Keratinocyte (primary cell): ENCODE measurements around the gene ASRGL1. TPM values are rescaled to one million over a fixed set of nuclear protein-coding genes. Genes with fewer than 3 reads are reported as not detected.

Experiments used
- DNase-seq: peaks from one replicate; pipeline ENCODE4 v3.0.0-alpha.2; 2011; ENCODE audit warnings: low read depth, missing footprints, low spot score
- FAIRE-seq: peaks from 2 replicates; lab custom pipeline; 2011; peaks lifted over from hg19 to GRCh38; lab: Jason Lieb, UNC
- H2AFZ ChIP-seq: 2 replicates; pipeline ENCODE4 v1.6.0; 2012; ENCODE audit warnings: low read length, control low read depth, inconsistent platforms; ENCODE audit not compliant: control insufficient read depth
- H3K27ac ChIP-seq: 2 replicates; pipeline ENCODE4 v1.5.1; 2011; ENCODE audit warnings: low read length; ENCODE audit not compliant: control insufficient read depth, insufficient read depth
- H3K27me3 ChIP-seq: 3 replicates; pipeline ENCODE4 v1.6.0; 2011; ENCODE audit warnings: low read length; ENCODE audit not compliant: control insufficient read depth, insufficient read depth; ENCODE audit errors: extremely low read depth
- H3K36me3 ChIP-seq, 2 experiments: 2 replicates in 1 of 2; 3 replicates in 1 of 2; pipeline ENCODE4 v1.5.1; 2011; ENCODE audit warnings: low read length in 2 of 2, mild to moderate bottlenecking in 1 of 2; ENCODE audit not compliant: control insufficient read depth in 2 of 2, insufficient read depth in 2 of 2; ENCODE audit errors: extremely low read depth in 1 of 2
- H3K4me1 ChIP-seq: 3 replicates; pipeline ENCODE4 v1.5.1; 2011; ENCODE audit warnings: low read length; ENCODE audit not compliant: control insufficient read depth, insufficient read depth; ENCODE audit errors: extremely low read depth
- H3K4me2 ChIP-seq: 3 replicates; pipeline ENCODE4 v1.6.0; 2011; ENCODE audit warnings: low read depth, low read length; ENCODE audit not compliant: control insufficient read depth, insufficient read depth; ENCODE audit errors: extremely low read depth
- H3K4me3 ChIP-seq, 3 experiments: fragments of 200-600 bp in 1 of 3; sonication (generic) in 1 of 3; 2 replicates in 2 of 3; 3 replicates in 1 of 3; pipeline ENCODE4 v1.5.1; 2011 to 2016; ENCODE audit warnings: low read length in 3 of 3, mild to moderate bottlenecking in 3 of 3, control low read depth in 2 of 3, inconsistent platforms in 1 of 3, low read depth in 1 of 3, mixed read lengths in 1 of 3, mixed run types in 1 of 3, moderate library complexity in 1 of 3; ENCODE audit not compliant: control insufficient read depth in 2 of 3, insufficient read depth in 2 of 3; ENCODE audit errors: extremely low read depth in 1 of 3
- H3K79me2 ChIP-seq: 2 replicates; pipeline ENCODE4 v1.6.0; 2012; ENCODE audit warnings: low read length; ENCODE audit not compliant: control insufficient read depth, insufficient read depth
- H3K9ac ChIP-seq: 3 replicates; pipeline ENCODE4 v1.6.0; 2011; ENCODE audit warnings: low read length; ENCODE audit not compliant: control insufficient read depth, insufficient read depth; ENCODE audit errors: extremely low read depth
- H3K9me1 ChIP-seq: 3 replicates; pipeline ENCODE4 v1.6.0; 2011; ENCODE audit warnings: low read length; ENCODE audit not compliant: control insufficient read depth, insufficient read depth; ENCODE audit errors: extremely low read depth
- H3K9me3 ChIP-seq: 2 replicates; pipeline ENCODE4 v1.5.1; 2012; ENCODE audit warnings: low read depth, low read length; ENCODE audit not compliant: control insufficient read depth
- H4K20me1 ChIP-seq: 3 replicates; pipeline ENCODE4 v1.6.0; 2011; ENCODE audit warnings: low read length; ENCODE audit not compliant: control insufficient read depth, insufficient read depth; ENCODE audit errors: extremely low read depth
- CTCF ChIP-seq, 3 experiments: IDR thresholded peaks in 1 of 3; conservative IDR thresholded peaks in 1 of 3; optimal IDR thresholded peaks in 1 of 3; 2 replicates in 2 of 3; 3 replicates in 1 of 3; pipeline versions ENCODE3 to v1.5.1; 2011; ENCODE audit warnings: low read length in 3 of 3, mild to moderate bottlenecking in 3 of 3, moderate library complexity in 2 of 3, control low read depth in 1 of 3, inconsistent platforms in 1 of 3; ENCODE audit not compliant: insufficient read depth in 2 of 3; ENCODE audit errors: extremely low read depth in 1 of 3
- EZH2 ChIP-seq: IDR thresholded peaks from one replicate; pipeline ENCODE4 v1.6.1; 2012; ENCODE audit warnings: inconsistent platforms, mild to moderate bottlenecking, low read length, moderate library complexity
- dilution Hi-C: fragments of 300-500 bp; cut with MboI; formaldehyde crosslinking; loops from one replicate; pipeline ENCODE4 v1.7.0; 2020; ENCODE audit warnings: low sequenced_read_pairs; ENCODE audit not compliant: extremely low pct_ligation_motif_present
- polyA plus RNA-seq, 5 experiments: library from polyadenylated mRNA; depleted of rRNA in 3 of 5; stranded (reverse) in 3 of 5; stranded (forward) in 1 of 5; unstranded in 1 of 5; fragments of >200 nt; gene quantifications; 1 replicate in 1 of 5; 2 replicates in 3 of 5; 3 replicates in 1 of 5; pipeline versions ENCODE4 v1.2.1 to v1.2.3, GENCODE V29; 2011 to 2012; ENCODE audit warnings: missing spikeins in 2 of 5, low read depth in 1 of 5, low replicate concordance in 1 of 5

The ASRGL1 gene
- polyA plus RNA-seq, 1 donor (not counting 4 experiments of a cell fraction or from before 2014, with no cell fraction given), result 0.05 TPM

GRCh38 chr11:62390722-62391121 is 53.5 kb downstream of the ASRGL1 start:
- Histone ChIP-seq H3K9ac (no peak overlapping the region), H3K4me2 (no peak overlapping the region), H3K27me3 (no peaks in the 10 kb centered on the region), H3K27ac (no peak overlapping the region), H3K4me3 (no peak overlapping the region), H2AFZ (no peak overlapping the region), H3K79me2 (no peaks in the 10 kb centered on the region), H3K9me3 (no peaks in the 10 kb centered on the region), H4K20me1 (no peaks in the 10 kb centered on the region), H3K4me1 (peaks cover 8% of the 10 kb centered on the region), H3K36me3 (no peaks in the 10 kb centered on the region), H3K9me1 (no peaks in the 10 kb centered on the region)
- dilution Hi-C loops, result no loop called here
- FAIRE-seq, result no peak
- no peak for TF ChIP-seq CTCF (optimal IDR thresholded peaks at IDR 0.05 in 1 of 3, IDR thresholded peaks at IDR 0.05 in 1 of 3, conservative IDR thresholded peaks at IDR 0.05 in 1 of 3; ENCODE audit: extremely low read depth in 1 of 3, insufficient read depth in 2 of 3, low read length in 3 of 3)
- TF ChIP-seq EZH2, result no peak
- no peak for DNase-seq

GRCh38 chr11:62391642-62392425 is 54.6 kb downstream of the ASRGL1 start:
- Histone ChIP-seq H3K4me2 (no peak overlapping the region), H3K79me2 (no peaks in the 10 kb centered on the region), H4K20me1 (no peaks in the 10 kb centered on the region), H3K9me3 (no peaks in the 10 kb centered on the region), H3K27me3 (no peaks in the 10 kb centered on the region), H3K4me3 (no peak overlapping the region), H2AFZ (no peak overlapping the region), H3K4me1 (peaks cover 8% of the 10 kb centered on the region), H3K27ac (no peak overlapping the region), H3K9ac (no peak overlapping the region), H3K9me1 (no peaks in the 10 kb centered on the region), H3K36me3 (no peaks in the 10 kb centered on the region)
- TF ChIP-seq EZH2, result no peak
- TF ChIP-seq CTCF (optimal IDR thresholded peaks at IDR 0.05 in 1 of 3, IDR thresholded peaks at IDR 0.05 in 1 of 3, conservative IDR thresholded peaks at IDR 0.05 in 1 of 3; ENCODE audit: extremely low read depth in 1 of 3, insufficient read depth in 2 of 3, low read length in 3 of 3), result no peak
- dilution Hi-C loops, result no loop called here
- DNase-seq (no peak), FAIRE-seq (no peak)
